DMS53 (cell line): ENCODE data around the gene PHF21B.
"Not testable (repeated sequence)": the region's sequence is repeated elsewhere in the genome, so short reads cannot be mapped to it uniquely, and the experiment has no call there.

Source experiments
- DNase-seq: peaks from one replicate; lab custom pipeline; 2025; lab: John Stamatoyannopoulos, UW

The PHF21B gene

GRCh38 chr22:44917372-44918165 lies 92.2 kb downstream of the PHF21B start:
- no peak for DNase-seq

DNA sequence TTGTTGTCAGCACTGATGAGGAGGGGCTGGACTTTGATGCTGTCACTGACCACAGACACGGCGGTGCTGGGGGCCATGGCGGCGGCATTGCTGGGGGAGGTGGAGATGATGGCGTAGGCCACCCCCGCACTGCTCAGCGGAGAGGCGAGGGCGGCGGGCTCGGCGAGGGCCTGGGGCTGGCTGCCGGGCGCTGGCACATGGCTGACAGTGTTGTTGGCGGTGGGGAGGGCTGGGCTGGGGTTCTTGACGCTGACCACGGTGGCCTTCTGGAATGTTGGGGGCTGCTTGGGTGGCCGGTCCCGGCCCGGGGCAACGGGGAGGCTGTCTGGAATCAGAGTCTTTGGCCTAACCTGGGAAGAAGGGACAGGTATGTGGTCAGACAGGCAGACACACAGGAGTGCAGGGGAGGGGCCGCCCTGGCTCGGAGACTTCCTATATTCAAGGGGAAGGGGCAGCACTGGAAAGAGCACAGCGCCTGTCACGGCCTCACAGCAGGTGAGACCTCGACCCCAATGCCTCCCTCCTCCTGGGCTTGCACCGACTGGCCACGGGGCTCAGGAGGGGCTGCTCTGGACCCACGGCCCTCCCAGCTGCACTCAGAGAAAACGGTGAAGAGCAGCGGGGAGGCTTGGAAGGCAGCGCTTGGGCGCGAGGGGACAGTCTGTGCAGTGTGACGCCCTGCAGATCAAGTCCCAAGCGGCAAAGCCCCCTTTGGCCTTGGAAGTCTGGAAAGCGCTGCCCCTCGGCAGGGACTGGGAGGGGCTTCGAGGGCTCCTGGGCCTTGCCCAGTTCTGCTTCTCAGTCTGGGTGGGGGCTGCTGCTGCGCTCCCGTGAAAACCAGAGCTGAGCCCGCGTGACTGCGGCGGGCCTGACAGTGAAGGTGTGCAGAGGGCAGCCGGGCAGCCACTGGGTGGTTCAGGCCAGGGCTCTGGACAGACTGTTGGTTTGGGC lies 93.2 kb downstream of the PHF21B start:
- no peak for DNase-seq

GRCh38 chr22:44915441-44915840 lies 94.4 kb downstream of the PHF21B start:
- DNase-seq, result no peak

- DNase-seq, result no peak
These were observed 95.6 kb downstream of the PHF21B start for GRCh38 chr22:44914026-44914721.

DNA sequence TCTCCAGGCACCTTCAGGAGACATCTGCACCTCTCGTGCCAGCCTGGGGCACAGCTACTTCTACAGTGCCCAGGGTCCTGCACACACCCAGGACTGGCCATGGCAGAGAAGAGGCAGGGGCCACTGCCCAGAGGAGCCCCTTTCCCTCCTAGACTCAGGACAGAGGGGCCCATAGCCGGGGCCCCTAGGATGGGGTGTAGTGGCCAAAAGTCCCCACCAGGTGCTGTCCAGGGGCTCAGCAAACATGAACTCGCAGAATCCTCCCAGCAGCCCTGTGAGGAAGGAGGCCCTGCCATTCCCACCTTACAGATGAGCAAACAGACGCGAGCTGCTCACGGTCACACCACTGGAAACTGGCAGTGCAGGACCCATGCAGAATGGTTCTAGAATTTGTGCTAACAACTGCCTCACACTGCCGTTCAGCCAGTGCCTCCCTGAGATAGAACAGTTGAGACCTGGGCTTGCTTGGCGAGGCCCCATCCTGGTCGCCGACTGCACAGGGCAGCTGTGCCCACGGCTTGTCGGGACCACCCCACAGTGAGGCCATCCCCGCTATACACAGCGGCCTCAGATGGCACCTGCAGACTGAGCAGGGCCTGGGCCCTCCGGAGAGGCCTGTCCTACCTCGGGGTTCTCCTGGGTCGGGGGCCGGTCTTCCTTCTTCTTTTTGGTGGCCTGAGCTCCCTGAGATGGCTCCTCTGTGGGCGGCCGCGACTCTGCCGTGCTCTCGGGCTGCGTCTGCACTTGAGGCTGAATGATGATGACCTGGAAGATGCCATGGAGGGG lies 96.4 kb downstream of the PHF21B start:
- no peak for DNase-seq

- DNase-seq, result no peak
These were observed 100.6 kb downstream of the PHF21B start for GRCh38 chr22:44909241-44909640.

DNA sequence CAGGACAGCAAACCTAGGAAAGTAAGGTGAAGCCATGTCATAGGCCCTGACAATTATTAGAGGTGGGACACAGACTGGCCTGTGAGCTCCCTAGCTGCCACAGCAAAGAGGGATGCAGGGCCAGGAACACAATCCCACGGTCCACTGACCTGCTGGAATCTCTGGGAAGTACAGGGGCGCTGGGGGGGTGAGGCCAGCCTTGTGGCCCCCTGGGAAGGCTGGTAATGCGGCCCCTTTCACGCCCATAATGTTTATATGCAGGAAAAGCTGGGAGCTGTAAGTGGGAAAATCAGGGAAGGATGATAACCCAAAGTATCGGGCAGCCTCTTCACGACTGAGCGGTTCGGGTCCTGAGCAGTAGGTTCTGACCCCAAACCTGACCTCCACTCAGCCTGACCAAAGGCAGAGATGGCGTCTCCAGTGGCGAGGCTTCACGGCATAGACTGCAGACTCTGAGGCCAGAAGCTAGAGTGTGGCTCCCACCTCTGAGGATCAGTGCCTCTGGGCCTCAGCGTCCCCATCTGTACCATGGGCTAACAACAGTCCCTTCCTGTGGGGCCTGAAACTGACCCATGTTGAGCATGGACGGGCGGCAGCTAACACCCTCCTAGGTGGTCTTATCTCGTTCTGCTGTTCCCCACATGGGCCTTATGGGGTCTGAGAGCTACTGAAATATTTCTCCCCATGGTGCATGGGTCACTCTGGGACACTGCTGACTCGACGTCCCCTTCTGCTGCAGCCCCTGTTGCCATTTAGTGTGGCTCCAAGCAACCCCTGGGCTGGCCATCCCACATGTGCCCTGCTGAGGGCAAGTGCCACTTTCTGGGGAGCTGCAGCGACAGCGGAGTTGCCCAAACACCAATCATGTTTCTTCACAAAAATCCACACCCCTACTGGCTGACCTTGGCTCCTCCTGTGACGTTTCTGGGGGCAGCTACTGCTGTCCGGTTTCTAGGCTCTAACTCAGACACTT lies 101.8 kb downstream of the PHF21B start:
- DNase-seq, result no peak

DNA sequence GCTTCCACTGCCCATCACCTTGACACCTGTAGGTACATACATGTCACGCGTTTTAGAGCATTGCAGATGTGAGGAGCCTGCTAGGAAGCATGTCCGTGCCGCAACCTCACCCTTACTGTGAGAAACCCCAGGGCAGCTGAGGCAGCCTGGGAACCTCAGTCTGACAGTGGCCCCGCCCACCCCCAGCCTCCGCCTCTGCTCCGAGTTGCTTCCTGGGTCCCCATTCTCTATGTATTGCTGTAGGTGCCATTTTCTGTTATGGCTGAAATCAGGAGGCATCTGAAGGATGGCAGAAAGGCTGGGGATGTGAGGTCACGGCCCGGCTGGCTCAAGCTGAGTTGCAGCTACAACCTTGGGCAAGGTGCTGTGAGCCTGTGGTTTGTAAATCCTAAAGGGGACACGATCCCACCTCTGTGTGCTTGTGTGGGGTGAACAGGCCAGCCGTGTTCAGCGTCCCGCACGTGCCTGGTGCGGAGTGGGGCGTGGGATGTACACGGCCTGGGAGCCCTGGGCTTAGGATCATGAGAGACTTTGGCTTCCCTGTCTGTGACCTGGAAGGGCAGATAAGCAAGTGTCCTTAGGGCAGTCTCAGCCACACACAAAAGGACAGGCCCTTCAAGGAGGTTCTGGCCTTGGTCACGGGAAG lies 102.7 kb downstream of the PHF21B start:
- no peak for DNase-seq

DNA sequence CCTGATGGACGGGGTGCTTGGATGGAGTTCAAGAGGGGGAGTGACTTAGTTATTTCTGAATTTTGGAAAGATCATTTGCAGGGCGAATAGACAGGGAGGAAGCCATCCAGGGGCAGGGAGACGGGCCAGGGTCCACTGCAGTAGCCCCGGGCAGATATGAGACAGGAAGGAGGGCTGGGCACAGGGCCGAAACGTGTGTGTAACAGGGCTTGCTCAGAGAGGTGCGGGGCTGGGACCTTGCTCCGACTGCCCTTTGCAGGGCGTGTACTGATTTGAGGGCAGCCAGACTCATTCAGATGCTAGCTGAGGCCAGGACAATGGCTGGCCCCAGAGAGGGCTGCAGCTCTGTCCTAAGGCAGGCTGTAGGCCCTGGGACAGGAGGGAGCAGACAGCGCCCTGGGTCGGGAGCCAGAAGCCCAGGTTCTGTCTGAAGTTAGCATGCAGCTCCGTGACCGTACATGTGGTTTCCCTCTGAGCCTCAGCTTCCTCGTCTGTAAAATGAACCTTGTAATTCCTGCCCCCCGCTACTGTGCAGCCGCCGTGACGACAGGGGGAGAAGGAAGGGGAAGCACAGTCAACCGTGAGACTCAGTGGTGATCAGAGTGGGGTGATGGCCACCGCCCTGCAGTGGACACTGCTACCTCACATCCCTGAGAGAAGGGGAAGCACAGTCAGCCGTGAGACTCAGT lies 103.4 kb downstream of the PHF21B start:
- DNase-seq, result no peak

GRCh38 chr22:44904492-44905152 lies 105.2 kb downstream of the PHF21B start:
- not testable (repeated sequence) for DNase-seq

DNA sequence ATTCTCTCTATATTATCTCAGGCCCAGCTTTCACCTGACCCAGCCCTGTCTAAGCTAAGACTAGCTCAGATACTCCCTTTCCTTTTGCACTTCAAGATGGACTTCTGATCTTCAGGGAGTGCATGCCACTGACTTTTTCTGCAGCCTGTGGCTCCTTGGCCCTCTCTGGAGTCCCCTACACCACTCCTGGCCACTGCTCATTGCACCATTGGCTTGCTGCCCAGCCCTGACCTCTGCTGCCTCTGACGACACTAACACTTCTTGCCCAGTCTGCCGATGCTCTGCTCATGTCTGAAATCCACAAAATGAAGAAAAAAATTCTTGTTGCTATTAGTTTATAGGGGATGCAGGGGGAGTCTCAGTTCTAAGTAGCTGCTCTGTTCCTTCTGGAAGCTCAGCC lies 106.6 kb downstream of the PHF21B start:
- not testable (repeated sequence) for DNase-seq

- DNase-seq, result peak; percentile 30
These were observed 108.5 kb downstream of the PHF21B start for GRCh38 chr22:44901301-44901700.

GRCh38 chr22:44898236-44898635 lies 111.6 kb downstream of the PHF21B start:
- no peak for DNase-seq

DNA sequence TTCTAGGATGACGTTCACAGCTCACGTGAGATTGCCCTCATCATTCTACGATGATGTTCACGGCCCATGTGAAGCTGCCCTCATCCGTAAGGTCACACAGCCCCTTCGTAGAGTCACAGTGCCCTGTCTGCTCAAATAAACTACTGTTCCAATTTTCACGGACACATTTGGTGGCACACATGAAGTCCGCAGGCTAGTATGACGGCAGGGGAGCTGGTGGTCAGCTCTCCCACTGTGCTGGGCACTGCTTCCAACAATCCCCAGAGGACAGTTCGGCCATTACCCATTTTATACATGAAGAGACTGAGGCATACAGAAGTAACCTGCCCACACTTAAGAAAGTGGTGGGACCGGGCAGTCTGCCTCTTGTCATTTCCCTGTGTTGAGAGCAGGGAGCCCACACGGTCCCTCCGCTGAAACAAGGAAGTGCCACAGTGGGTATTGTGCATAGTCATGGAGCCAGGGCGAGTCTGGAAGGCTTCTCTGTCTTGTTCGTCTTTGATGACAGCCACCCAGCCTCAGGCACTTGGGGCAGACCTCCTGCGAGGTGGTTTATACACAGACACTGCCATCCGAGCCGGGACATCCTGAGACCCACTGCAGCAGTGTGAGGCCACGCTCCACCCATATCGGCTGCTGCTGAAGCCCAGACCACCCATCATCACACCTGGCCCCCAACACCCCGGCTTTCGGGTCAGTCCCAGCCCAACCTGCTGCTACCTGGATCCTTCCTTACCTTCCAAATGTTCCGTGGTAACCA lies 114.3 kb downstream of the PHF21B start:
- no peak for DNase-seq

DNA sequence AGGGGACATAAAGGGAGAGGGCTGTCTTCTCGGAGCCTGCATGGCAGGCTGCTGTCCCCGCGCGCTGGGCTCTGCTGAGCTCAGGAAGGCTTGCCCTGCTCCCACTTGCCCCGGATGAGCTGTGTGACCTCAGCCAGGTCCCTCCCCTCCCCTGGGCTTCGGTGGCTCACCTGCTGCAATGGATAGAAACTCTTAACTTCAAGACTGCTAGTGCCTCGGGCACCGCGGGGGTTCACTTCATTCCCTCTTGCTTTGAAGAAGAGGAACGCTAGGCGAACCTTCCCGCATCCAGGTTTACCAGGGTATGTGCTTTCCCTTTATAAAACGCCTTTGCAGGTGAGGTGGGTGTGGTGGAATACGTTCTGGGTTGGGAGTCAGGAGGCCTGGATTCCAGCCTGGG lies 115.0 kb downstream of the PHF21B start:
- no peak for DNase-seq

GRCh38 chr22:44894321-44894720 lies 115.5 kb downstream of the PHF21B start:
- DNase-seq, result no peak

DNA sequence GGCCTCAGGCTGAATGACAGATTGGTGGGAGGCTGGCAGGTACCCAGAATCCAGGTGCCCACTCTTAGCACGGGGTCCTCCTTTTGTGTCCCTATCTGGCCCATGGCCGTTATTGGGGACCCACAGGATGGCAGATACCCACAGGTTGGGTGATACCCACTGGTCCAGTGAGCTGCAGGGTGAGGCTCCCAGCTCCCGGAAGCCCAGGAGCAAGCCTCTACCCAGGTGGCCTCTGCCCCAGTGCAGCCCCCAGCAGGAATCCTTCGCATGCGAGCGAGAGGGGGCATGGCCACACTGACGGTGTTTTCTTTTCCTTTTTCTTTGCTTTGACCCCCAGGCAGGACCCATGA lies 116.1 kb downstream of the PHF21B start:
- DNase-seq, result no peak
